ENCODE measurements around the gene MAEA. TPM values are rescaled to one million over a fixed set of nuclear protein-coding genes. Genes with fewer than 3 reads are reported as not detected.

Gene MAEA
- total RNA-seq, 2 donors from 2014 or later = 48.8 to 72.7 TPM

GRCh38 chr4:1330761-1331590 is 41.3 kb downstream of the MAEA start:
- Histone ChIP-seq H3K9ac (ENCODE audit: extremely low read depth, low read length, poor library complexity, severe bottlenecking) (no peak overlapping the region), H3K27me3 (ENCODE audit: control insufficient read depth, insufficient read depth, low read length, poor library complexity, severe bottlenecking) (no peaks in the 10 kb centered on the region), H3K4me3 (ENCODE audit: low read length) (no peak overlapping the region), H3K27ac (ENCODE audit: low read depth, low read length) (no peak overlapping the region), H3K36me3 (ENCODE audit: control insufficient read depth, insufficient read depth, low read length) (peaks cover 23% of the 10 kb centered on the region), H3K9me3 (ENCODE audit: control insufficient read depth, low read length) (no peaks in the 10 kb centered on the region), H3K4me1 (ENCODE audit: control insufficient read depth, insufficient read depth, low read length) (no peaks in the 10 kb centered on the region)
- H3K27me3 Mint-ChIP-seq (ENCODE audit: insufficient read depth) = no peaks in the 10 kb centered on the region
- H3K9me3 Mint-ChIP-seq = no peaks in the 10 kb centered on the region
- TF ChIP-seq CTCF (conservative IDR thresholded peaks at IDR 0.05) = no peak
- H3K4me1 Mint-ChIP-seq = no peaks in the 10 kb centered on the region
- H3K4me3 Mint-ChIP-seq = no peak overlapping the region
- WGBS, 2 experiments (ENCODE audit: insufficient coverage in 1 of 2, insufficient read length in 1 of 2) = 91 to 94% methylated on average over 25 to 34 of the region's 34 CpGs
- H3K27ac Mint-ChIP-seq = no peak overlapping the region
- no peak for DNase-seq
- peaks cover 43% of the 10 kb centered on the region for H3K36me3 Mint-ChIP-seq (ENCODE audit: low read depth)

GRCh38 chr4:1331591-1332353 is 42.1 kb downstream of the MAEA start:
- Histone ChIP-seq H3K9me3 (ENCODE audit: control insufficient read depth, low read length) (no peaks in the 10 kb centered on the region), H3K4me3 (ENCODE audit: low read length) (no peak overlapping the region), H3K4me1 (ENCODE audit: control insufficient read depth, insufficient read depth, low read length) (no peaks in the 10 kb centered on the region), H3K9ac (ENCODE audit: extremely low read depth, low read length, poor library complexity, severe bottlenecking) (no peak overlapping the region), H3K36me3 (ENCODE audit: control insufficient read depth, insufficient read depth, low read length) (peaks cover 30% of the 10 kb centered on the region), H3K27ac (ENCODE audit: low read depth, low read length) (no peak overlapping the region), H3K27me3 (ENCODE audit: control insufficient read depth, insufficient read depth, low read length, poor library complexity, severe bottlenecking) (no peaks in the 10 kb centered on the region)
- H3K36me3 Mint-ChIP-seq (ENCODE audit: low read depth) = peaks cover 47% of the 10 kb centered on the region
- WGBS, 2 experiments (ENCODE audit: insufficient coverage in 1 of 2, insufficient read length in 1 of 2) = 93 to 94% methylated on average over 13 to 21 of the region's 21 CpGs
- peak overlapping the region; percentile 81 for H3K27ac Mint-ChIP-seq
- no peak for TF ChIP-seq CTCF (conservative IDR thresholded peaks at IDR 0.05)
- DNase-seq = no peak
- H3K27me3 Mint-ChIP-seq (ENCODE audit: insufficient read depth) = no peaks in the 10 kb centered on the region
- no peaks in the 10 kb centered on the region for H3K9me3 Mint-ChIP-seq
- H3K4me1 Mint-ChIP-seq = no peaks in the 10 kb centered on the region
- no peak overlapping the region for H3K4me3 Mint-ChIP-seq

- no peak overlapping the region for H3K27ac ChIP-seq (ENCODE audit: low read depth, low read length)
- H3K4me1 ChIP-seq (ENCODE audit: control insufficient read depth, insufficient read depth, low read length) = no peaks in the 10 kb centered on the region
- Mint-ChIP-seq H3K4me3 (no peak overlapping the region), H3K27ac (no peak overlapping the region), H3K4me1 (no peaks in the 10 kb centered on the region), H3K27me3 (ENCODE audit: insufficient read depth) (no peaks in the 10 kb centered on the region), H3K36me3 (ENCODE audit: low read depth) (peaks cover 56% of the 10 kb centered on the region), H3K9me3 (no peaks in the 10 kb centered on the region)
- WGBS, 2 experiments (ENCODE audit: insufficient coverage in 1 of 2, insufficient read length in 1 of 2) = 95 to 100% methylated on average over 1 to 13 of the region's 13 CpGs
- H3K9ac ChIP-seq (ENCODE audit: extremely low read depth, low read length, poor library complexity, severe bottlenecking) = no peak overlapping the region
- no peak for TF ChIP-seq CTCF (conservative IDR thresholded peaks at IDR 0.05)
- H3K9me3 ChIP-seq (ENCODE audit: control insufficient read depth, low read length) = no peaks in the 10 kb centered on the region
- no peaks in the 10 kb centered on the region for H3K27me3 ChIP-seq (ENCODE audit: control insufficient read depth, insufficient read depth, low read length, poor library complexity, severe bottlenecking)
- H3K4me3 ChIP-seq (ENCODE audit: low read length) = no peak overlapping the region
- no peak for DNase-seq
- peaks cover 30% of the 10 kb centered on the region for H3K36me3 ChIP-seq (ENCODE audit: control insufficient read depth, insufficient read depth, low read length)
Observed at GRCh38 chr4:1332686-1333085, 43.0 kb downstream of the MAEA start.

All from endodermal cell (in vitro differentiated cells).